ENCODE data around the gene LRRC8A.

GRCh38 chr9:128836509-128837145 lies 45.3 kb upstream of the LRRC8A start:
- TF ChIP-seq EZH2 (IDR thresholded peaks at IDR 0.05; ENCODE audit: borderline replicate concordance, insufficient read depth, low read length, poor library complexity, severe bottlenecking), result no peak
- TF ChIP-seq SMC3 (conservative IDR thresholded peaks at IDR 0.05; ENCODE audit: poor library complexity), result no peak
- TF ChIP-seq REST (IDR thresholded peaks at IDR 0.05; ENCODE audit: borderline replicate concordance), result no peak
- TF ChIP-seq, protein P1, sequence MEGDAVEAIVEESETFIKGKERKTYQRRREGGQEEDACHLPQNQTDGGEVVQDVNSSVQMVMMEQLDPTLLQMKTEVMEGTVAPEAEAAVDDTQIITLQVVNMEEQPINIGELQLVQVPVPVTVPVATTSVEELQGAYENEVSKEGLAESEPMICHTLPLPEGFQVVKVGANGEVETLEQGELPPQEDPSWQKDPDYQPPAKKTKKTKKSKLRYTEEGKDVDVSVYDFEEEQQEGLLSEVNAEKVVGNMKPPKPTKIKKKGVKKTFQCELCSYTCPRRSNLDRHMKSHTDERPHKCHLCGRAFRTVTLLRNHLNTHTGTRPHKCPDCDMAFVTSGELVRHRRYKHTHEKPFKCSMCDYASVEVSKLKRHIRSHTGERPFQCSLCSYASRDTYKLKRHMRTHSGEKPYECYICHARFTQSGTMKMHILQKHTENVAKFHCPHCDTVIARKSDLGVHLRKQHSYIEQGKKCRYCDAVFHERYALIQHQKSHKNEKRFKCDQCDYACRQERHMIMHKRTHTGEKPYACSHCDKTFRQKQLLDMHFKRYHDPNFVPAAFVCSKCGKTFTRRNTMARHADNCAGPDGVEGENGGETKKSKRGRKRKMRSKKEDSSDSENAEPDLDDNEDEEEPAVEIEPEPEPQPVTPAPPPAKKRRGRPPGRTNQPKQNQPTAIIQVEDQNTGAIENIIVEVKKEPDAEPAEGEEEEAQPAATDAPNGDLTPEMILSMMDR (IDR thresholded peaks at IDR 0.05; ENCODE audit: poor library complexity, severe bottlenecking), result no peak

Measured in neural cell (in vitro differentiated cells).